Measurements from ENCODE around the gene ABI3BP. TPM values are rescaled to one million over a fixed set of nuclear protein-coding genes. Genes with fewer than 3 reads are reported as not detected.
"Not testable (repeated sequence)": the region's sequence is repeated elsewhere in the genome, so short reads cannot be mapped to it uniquely, and the experiment has no call there.

ABI3BP gene
- total and polyA plus RNA-seq, 10 of the 15 experiments (the other 5 are each of a cell fraction or from before 2014, with no cell fraction given) = 0.03 to 0.42 (median 0.11) TPM; not detected in 4

DNA sequence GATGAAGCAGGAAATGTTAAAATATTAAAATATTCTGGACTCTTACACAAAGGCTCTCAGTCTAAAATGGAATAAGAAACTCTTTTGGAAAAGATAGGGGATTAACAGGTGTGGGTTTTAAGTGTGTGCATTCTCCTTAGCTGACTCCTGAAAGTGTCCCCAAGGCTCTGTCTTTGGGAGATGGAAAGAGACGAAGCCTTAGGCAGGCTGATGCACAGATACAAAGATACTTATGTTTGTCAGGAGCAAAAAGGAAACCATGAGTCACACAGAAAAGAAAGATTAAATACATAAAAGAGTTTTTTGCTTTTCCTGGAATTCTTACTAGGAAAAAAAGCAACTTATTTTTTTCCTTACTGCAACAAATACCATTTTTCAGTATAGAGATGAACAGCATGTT lies 23.8 kb upstream of the ABI3BP start:
- POLR2A ChIA-PET = no interaction called here
- no TSS peak for BruUV-seq (replicated peaks)
- FAIRE-seq = no peak

GRCh38 chr3:101012312-101012711 lies 19.1 kb upstream of the ABI3BP start:
- H3K9ac ChIP-seq (ENCODE audit: control insufficient read depth, insufficient read depth, low read length); BruUV-seq (replicated peaks); in situ Hi-C loops (cut with MboI); H3K4me2 ChIP-seq (ENCODE audit: control insufficient read depth, insufficient read depth); H3K4me1 ChIP-seq (ENCODE audit: control insufficient read depth, insufficient read depth, low read length); intact Hi-C loops (cut with micrococcal nuclease; ENCODE audit: unreplicated experiment); H3K27me3 ChIP-seq (replicated peaks in 1 of 2; ENCODE audit: control insufficient read depth in 2 of 2, insufficient read depth in 2 of 2, low read length in 1 of 2); SMC1A ChIA-PET (ENCODE audit: uncharacterized antibody, unreplicated experiment); POLR2A ChIA-PET; CTCF ChIA-PET; ATAC-seq; H3K36me3 ChIP-seq (ENCODE audit: control insufficient read depth in 2 of 2, insufficient read depth in 2 of 2, low read length in 1 of 2); H4K20me1 ChIP-seq (ENCODE audit: control insufficient read depth, insufficient read depth); RAD21 ChIA-PET (ENCODE audit: unreplicated experiment); H2AFZ ChIP-seq (ENCODE audit: control insufficient read depth, low read depth, low read length); H3K27ac ChIP-seq (ENCODE audit: control insufficient read depth, insufficient read depth); H3K4me3 ChIP-seq; H3K79me2 ChIP-seq (ENCODE audit: control insufficient read depth, insufficient read depth, low read length); FAIRE-seq; DNase-seq (ENCODE audit: low read depth, low spot score); H3K9me3 ChIP-seq (replicated peaks; ENCODE audit: control insufficient read depth, insufficient read depth, low read length): not testable (repeated sequence)
- 54% methylated on average over 9 of the region's 9 CpGs for WGBS (ENCODE audit: insufficient coverage, insufficient replicate concordance, low lambda C conversion rate, missing lambda C conversion rate)

More for the DNA sequence above, 23.8 kb upstream of the ABI3BP start:
- TF ChIP-seq JUNB (IDR thresholded peaks at IDR 0.05) (no peak), FOXM1 (IDR thresholded peaks at IDR 0.05; ENCODE audit: low read depth, low read length) (no peak), CREB1 (IDR thresholded peaks at IDR 0.05; ENCODE audit: low read depth) (no peak), ETV6 (conservative IDR thresholded peaks at IDR 0.05 in 1 of 2, IDR thresholded peaks at IDR 0.05 in 1 of 2; ENCODE audit: borderline replicate concordance in 1 of 2, low read depth in 1 of 2) (no peak), SMAD1 (IDR thresholded peaks at IDR 0.05; ENCODE audit: low read depth, partially characterized antibody) (no peak), SIX5 (IDR thresholded peaks at IDR 0.05; ENCODE audit: low read depth, low read length, severe bottlenecking) (no peak), KDM1A (IDR thresholded peaks at IDR 0.05; ENCODE audit: borderline replicate concordance) (no peak), BRCA1 (IDR thresholded peaks at IDR 0.05; ENCODE audit: low read depth, low read length) (no peak)
- TF ChIP-seq, protein P1, sequence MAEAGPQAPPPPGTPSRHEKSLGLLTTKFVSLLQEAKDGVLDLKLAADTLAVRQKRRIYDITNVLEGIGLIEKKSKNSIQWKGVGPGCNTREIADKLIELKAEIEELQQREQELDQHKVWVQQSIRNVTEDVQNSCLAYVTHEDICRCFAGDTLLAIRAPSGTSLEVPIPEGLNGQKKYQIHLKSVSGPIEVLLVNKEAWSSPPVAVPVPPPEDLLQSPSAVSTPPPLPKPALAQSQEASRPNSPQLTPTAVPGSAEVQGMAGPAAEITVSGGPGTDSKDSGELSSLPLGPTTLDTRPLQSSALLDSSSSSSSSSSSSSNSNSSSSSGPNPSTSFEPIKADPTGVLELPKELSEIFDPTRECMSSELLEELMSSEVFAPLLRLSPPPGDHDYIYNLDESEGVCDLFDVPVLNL (IDR thresholded peaks at IDR 0.05; ENCODE audit: low read depth, low read length) = no peak
- H3K27me3 ChIP-seq (replicated peaks in 1 of 2; ENCODE audit: control insufficient read depth in 2 of 2, insufficient read depth in 2 of 2, low read length in 1 of 2) = no peaks in the 10 kb centered on the region
- H3K9ac ChIP-seq (ENCODE audit: control insufficient read depth, insufficient read depth, low read length) = no peak overlapping the region
- H3K4me2 ChIP-seq (ENCODE audit: control insufficient read depth, insufficient read depth) = no peak overlapping the region
- H4K20me1 ChIP-seq (ENCODE audit: control insufficient read depth, insufficient read depth) = no peaks in the 10 kb centered on the region
- 67% methylated on average over 1 of the region's 1 CpG for WGBS (ENCODE audit: insufficient coverage, insufficient replicate concordance, low lambda C conversion rate, missing lambda C conversion rate)
- ATAC-seq = no peak
- no peak for DNase-seq (ENCODE audit: low read depth, low spot score)
- H3K4me1 ChIP-seq (ENCODE audit: control insufficient read depth, insufficient read depth, low read length) = no peaks in the 10 kb centered on the region
- H2AFZ ChIP-seq (ENCODE audit: control insufficient read depth, low read depth, low read length) = no peak overlapping the region
- no peak overlapping the region for H3K27ac ChIP-seq (ENCODE audit: control insufficient read depth, insufficient read depth)
- SMC1A ChIA-PET (ENCODE audit: uncharacterized antibody, unreplicated experiment) = no interaction called here
- intact Hi-C loops (cut with micrococcal nuclease; ENCODE audit: unreplicated experiment) (no loop called here), in situ Hi-C loops (cut with MboI) (no loop called here)
- H3K36me3 ChIP-seq (ENCODE audit: control insufficient read depth in 2 of 2, insufficient read depth in 2 of 2, low read length in 1 of 2) = no peaks in the 10 kb centered on the region
- CTCF ChIA-PET = no interaction called here
- RAD21 ChIA-PET (ENCODE audit: unreplicated experiment) = no interaction called here
- no peaks in the 10 kb centered on the region for H3K9me3 ChIP-seq (replicated peaks; ENCODE audit: control insufficient read depth, insufficient read depth, low read length)
- no peak overlapping the region for H3K4me3 ChIP-seq
- no peaks in the 10 kb centered on the region for H3K79me2 ChIP-seq (ENCODE audit: control insufficient read depth, insufficient read depth, low read length)
